NOMO-1 treated with DMSO at 0.1 percent for 48 hours (cell line): Measurements from ENCODE around the gene SPAG16.
"Not testable (repeated sequence)": the region's sequence is repeated elsewhere in the genome, so short reads cannot be mapped to it uniquely, and the experiment has no call there.

ENCODE experiments used
- DNase-seq: peaks from one replicate; lab custom pipeline; 2025; ENCODE audit not compliant: unreplicated experiment; lab: John Stamatoyannopoulos, UW

The SPAG16 gene

DNA sequence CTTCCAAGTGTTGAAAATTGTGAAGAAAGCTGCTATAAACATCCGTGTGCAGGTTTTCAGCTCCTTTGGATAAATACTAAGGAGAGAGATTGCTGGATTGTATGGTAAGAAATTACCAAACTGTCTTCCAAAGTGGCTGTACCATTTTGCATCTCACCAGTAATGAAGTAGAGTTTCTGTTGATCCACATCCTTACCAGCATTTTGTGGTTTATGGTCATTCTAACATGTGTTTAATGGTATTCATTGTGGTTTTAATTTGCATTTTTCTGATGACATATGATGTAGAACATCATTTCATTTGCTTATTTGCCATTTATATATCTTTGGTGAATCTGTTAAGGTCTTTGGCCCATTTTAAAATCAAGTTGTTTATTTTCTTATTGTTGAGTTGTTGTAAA is 260.7 kb downstream of the SPAG16 start:
- DNase-seq: no peak

DNA sequence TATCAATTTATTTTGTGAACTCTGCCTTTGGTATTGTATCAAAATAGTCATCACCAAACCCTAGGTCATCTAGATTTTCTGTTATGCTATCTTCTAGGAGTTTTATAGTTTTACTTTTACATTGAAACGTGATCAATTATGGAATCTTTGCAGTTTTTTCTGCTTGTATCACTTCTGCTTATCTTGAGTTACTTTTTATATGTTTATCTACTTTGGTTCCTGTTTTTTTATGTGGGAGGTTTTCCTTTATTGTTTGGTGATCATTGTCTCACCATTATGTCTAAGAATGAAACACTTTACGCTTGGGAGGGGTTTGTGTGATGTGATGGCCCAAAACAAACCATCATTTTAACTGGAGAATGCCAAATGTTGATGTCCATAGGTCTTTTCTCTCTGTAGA is 261.2 kb downstream of the SPAG16 start:
- DNase-seq: peak; percentile 27

DNA sequence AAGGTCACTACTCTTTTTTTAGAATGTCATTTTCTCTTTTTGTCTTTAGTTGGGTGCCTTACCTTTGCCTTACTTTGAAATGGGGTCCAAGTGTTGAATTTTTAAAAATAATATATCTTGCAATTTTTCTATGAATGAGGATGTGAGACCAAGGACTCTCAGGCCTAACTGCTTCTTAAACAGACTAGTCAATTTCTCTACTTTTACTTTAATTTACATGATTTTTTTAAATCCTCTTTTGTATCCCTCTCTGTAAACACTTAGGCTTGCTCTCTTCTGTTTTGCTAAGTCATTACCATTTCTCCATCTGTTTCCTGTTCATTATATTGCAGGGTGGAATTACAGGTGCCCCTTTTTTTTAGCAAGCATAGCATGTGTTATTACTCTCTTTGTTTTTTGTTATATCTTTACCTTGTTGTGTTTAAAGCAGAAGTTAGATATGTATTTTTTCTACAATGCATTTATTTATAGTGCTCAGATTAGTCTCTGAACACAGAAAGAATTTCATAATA is 261.8 kb downstream of the SPAG16 start:
- no peak for DNase-seq

DNA sequence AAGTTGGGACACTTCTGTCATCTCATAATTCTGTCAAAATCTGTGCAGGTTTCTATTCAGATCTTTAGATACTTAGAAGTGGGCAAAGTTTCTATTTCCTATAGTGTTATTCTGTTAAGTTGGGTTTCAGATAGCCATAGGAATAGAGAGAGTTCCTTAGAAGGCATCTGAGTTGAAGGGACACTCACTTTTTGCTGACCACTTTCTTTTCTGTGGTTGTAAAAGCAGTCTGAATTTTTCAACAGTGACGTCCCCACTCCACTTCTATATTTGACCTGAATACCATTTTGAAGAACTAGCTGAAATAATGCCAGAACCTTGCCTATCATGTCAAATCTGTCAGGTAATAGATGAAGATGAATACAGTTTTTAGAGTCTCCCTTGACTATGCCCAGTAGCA is 267.3 kb downstream of the SPAG16 start:
- DNase-seq: no peak

DNA sequence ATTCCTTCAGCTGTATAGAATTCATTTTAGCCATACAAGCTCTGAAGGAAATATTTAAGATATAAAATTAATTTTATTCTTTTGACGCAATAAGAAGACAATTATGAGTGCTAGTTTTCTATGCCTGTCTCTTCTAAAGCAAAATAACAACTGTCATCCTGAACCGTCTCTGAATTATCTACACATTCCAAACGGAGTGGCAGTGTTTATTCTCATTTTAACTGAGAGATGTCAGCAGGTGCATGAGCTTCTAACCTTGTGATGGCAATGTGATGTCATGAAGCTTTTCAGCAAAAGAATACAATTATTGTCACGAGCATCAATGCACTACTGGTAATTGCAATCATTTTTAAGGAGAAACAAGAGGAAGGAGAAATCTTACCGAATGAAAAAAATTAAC is 274.8 kb downstream of the SPAG16 start:
- no peak for DNase-seq

DNA sequence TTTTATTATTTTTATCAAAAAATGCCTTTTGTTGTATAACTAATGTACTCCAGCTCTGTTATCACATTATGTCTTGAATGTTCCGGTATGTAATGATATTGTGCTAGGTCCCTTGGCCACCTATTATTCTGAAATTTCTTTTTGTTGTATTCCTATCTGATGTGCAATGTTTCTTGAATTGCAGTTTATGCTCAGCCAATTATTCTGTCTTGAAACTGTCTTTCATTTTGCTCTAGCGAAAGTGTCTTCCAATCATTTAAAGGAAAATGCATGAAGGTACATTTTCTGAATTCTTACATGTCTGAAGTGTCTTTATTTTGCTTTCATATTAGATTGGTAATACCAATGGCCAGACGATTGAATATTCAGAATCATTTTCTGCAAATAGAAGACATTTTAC is 277.5 kb downstream of the SPAG16 start:
- no peak for DNase-seq

DNA sequence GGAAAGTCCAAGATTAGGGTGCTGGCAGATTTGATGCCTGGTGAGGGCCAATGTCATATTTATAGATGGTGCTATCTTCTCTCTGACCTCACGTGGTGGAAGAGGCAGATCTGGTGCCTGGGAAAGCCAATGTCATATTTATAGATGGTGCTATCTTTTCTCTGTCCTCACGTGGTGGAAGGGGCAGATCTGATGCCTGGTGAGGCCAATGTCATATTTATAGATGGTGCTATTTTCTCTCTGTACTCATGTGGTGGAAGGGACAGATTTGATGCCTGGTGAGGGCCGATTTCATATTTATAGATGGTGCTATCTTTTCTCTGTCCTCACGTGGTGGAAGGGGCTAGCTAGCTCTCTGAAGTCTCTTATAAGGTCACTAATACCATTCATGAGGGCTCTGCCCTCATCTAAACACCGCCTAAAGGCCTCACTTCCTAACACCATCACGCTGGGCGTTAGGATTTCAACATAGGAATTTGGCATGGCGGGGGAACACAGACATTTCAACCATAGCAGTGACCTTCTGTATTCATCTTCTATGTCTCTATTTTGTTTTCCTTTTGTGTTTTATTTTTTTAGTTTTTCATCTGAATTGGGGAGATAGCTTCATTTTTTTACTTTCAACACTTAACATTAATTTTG is 278.4 kb downstream of the SPAG16 start:
- DNase-seq: no peak

DNA sequence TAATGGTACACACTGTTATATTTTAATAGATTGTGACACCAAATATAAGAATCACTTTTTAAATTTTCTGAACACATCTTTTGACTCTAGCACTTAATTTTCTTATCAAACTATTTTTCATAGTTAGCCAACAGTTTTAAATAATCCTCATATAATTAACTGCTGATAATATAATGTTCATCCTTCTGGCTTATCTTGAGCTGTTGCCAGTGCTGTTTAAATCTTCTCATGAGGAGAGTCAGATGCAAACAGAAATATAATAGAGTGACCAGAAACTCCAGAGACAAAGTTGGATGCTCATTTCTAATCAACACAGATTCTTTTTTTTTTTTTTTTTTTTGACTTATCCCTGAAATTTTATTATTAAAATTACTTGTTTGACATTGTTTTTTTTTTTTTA is 282.6 kb downstream of the SPAG16 start:
- no peak for DNase-seq

DNA sequence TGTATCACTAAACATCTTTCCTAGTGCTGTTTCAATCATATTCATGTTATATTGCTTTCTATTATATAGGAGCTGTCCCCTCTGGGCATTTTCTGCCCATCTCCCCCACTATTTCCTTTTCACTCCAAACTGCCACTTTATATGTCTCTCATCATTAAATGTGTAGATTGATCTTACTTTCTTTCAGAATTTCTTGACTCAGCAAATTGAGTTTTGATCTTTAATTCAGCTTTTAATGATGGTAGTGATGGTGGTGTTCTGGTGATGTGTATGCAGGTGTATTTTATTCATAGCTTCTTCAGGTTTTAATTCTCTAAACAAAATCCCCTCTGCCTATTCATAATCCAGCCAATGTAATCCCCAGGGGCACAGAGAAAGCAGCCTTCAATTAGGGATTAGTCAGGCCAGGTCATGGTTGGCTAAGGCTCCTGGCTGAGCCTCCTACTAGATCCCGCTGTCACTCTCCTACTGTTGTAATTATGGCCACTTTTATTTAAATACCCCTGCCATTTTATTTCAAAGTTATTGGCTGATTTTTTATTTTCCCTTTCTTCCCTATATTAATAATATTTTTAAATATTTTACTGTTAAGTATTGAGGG is 325.4 kb downstream of the SPAG16 start:
- DNase-seq: no peak

DNA sequence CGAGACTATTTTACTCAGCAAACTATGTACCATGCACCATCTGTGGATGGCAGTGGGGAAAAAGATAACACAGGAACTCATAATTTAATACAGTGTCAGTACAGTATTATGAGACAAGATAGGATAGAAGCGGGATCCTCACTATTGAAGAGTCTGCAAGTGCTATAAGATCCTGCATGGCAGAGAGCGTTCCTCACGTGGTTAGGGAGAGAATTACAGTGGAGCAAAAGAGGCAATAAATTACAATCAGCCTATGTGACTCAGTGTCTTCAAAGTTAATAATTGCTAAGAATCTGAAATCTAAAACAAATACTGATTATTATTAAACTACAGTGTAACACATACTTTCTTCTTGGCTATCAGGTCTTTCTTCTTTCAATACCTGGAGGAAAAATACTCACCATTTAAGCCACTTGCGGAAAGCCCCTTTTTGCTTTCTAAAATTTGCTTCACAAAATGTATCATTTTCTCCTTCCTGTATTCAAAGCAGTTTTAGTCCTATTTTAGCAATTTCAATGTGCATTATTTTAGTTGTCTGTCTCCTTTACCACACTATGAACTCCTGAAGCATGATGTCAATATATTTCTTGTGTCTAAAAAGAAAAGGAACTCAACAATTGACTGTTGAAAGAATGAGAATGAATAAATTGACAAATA is 342.9 kb downstream of the SPAG16 start:
- no peak for DNase-seq

DNA sequence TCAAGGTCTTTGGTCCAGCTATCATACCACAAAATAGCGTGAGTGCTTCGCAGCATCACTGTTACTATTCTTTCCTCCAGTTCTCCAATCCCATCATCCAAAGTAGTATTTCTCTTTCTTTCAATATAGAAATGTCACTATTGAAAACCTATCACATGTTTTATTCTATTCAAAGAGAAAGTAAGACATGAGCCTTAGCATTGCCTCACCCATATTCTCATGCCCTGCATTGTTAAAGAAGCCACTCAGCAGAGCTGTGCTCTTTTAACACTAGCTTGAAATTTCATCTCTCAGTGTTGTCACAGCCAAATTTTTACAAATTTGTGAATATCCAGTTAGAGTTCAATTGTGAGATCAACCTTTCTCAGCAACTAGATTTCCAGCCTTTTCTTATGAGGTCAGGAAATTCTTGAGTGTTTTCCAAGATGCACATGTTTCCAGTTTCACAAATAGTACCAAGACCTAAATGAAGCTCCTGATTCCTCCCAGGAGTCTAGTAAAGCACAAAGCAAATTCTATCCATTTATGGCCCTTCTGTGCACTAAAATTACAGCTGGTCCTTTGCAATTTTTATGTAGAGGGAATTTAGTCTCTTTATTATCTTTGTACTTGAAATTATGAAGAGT is 343.7 kb downstream of the SPAG16 start:
- no peak for DNase-seq

DNA sequence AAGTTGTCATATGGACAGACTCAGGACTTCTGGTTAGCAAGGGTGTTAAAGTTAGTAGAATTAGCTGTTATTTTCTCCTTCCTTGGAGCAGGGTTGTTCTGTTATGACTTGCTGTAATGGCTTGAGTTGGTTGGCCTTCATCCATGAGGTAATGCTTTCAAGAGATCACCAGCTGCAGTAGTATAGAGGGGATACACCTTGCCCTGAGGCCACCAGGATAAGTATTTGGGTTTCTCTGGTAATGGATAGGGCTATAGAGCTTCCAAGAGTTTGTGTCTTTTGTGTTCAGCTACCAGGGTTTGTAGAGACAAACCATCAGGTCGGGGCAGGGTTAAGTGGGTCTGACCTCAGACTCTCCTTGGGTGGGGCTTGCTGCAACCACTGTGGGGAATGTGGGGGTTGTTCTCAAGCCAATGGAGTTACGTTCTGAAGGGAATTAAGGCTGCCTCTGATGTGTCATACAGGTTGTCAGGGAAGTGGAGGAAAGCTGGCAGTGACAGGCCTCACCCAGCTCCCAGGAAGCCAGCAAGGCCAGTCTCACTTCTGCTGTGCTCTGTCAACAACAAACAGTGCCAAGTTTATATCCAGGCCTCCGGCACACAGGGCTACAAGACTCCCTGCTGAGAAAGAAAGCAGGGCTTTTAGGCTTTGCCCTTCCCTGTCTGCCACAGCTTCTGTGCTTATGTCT is 356.6 kb downstream of the SPAG16 start:
- DNase-seq: no peak

DNA sequence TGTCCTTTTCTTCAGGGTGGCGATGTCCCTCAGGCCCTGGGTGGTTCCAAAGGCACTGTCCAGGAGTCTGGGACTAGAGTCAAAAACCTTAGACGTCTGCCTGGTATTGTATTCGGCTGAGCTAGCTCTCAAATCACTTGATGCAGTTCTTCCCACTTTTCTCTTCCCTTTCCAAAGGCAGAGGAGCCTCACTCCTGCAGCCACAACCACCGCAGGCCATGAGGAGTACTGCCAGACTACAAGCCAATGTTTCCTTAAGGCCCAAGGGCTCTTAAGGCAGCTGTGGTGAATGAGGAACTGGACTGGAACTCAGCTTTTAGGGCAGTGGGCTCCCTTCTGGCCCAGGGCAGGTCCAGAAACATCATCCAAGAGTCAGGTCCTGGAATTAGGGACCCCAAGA is 360.7 kb downstream of the SPAG16 start:
- no peak for DNase-seq

DNA sequence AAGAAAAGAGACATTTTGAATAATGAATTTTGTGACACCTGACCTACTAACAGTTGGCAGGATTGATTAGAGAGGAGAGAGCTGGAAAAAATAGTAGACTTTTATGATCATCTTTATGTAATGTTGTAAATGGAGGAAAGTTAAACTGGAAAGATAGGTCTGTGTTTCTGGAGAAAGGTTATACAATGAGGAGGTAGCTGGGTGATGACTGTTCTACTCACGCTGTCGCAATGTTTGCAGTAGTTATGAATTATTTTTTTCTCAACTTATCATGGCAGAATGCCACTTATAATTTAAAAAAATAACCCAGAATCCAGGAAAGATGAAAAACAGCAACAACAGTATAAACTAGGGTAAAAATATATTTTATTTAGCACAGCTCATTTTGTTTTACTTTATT is 364.9 kb downstream of the SPAG16 start:
- no peak for DNase-seq

DNA sequence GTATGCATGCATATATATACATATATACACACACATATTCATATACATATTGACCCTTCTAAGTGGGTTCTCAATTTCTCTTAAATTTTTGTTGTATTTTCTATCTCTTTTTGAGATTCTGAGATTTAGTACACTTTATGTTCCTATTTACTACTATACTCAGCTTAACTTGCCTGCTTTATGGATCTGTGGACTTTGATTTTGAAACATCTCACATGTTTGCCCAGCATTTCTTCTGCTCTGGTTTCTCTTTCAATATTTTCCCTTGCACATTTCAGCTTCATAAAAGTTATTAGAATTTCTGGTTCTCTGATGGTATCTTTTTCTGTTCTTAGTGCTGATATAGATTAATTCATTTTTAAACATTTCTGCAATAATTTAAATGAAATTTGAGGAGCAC is 380.6 kb downstream of the SPAG16 start:
- DNase-seq: no peak

DNA sequence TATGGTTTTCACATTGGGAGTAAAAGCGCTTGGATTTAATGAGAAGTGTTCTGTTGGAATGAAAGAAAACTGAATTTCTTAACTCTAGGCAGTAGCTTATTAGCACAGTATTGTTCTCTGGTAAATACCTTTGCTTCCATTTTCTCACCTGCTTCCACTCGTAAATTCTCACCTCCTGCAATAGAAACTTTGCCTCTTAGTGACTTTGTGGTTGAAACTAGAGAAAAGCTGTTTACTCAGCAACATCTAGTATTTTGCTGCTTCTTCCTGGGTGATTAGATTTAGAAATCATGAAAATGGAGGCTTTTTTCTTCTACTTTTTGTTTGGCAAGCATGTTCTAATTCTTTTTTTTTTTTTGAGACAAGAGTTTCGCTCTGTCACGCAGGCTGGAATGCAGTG is 385.4 kb downstream of the SPAG16 start:
- no peak for DNase-seq

DNA sequence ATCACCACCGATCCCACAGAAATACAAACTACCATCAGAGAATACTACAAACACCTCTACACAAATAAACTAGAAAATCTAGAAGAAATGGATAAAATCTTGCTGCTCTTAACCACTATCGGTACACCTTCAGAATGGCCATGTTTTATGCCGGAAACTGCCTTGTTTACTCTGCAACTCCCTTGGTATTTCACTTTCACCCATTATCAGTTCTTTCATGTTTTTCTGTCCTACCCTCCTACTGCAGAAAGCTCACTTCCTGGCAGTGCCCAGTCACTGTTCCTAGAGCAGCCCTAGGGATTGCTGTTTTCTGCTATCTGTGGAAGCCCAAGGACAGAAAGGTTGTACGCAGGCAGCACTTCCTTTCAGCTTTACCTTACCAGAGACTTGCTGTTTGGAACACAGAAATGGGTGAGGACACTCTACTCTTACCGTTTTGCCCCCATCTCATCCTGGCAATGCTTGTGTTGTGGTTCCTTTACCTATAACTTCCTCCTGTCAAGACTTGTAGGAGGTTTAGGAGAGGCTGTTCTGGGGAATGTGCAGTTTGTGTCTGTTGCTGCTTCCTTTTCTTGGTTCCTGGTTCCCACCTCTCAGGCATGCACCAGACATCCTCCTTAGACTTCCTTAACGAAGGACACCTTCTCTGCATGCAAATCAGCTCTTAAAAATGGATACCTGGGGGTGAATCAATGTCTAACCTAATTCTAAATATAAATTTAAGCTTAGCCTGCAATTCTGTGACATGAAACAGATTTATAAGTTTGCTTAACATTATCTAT is 394.4 kb downstream of the SPAG16 start:
- DNase-seq: no peak

DNA sequence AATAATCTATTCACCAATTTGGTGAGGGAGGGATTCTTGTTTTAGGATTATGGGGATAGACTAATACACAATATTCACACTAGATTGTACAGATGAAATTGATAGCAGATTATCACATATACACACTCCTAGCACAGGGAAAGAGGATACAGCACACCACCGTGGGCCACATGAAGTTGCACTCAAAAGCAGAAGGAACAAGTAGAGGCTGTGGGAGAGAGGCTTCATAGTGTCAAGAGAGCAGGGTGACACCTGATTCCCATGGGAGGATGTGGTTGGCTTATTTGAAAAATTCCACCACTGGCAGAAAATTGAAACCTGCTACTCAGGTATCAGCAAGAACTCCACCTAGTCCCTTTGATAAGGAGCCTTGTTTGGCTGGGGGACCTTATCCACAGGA is 395.6 kb downstream of the SPAG16 start:
- no peak for DNase-seq

DNA sequence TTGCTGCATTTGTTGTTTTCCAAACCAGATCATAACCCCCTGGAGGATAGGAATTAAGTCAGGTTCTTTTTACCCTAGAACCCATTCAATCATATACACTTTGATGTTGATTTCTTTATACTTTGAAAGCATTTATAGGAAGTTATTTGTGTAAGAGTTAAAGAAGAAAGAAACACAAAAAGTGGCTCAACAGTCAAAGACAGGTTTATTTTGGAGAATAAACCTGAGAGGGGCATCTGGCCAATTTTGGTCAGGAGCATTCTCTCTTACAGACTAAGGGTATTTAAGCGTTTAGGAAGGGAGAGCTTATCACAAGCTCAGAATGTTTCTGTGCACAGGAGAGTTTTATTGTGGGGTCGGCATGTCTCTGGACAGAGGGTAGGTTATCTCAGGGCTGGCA is 398.0 kb downstream of the SPAG16 start:
- DNase-seq: no peak

DNA sequence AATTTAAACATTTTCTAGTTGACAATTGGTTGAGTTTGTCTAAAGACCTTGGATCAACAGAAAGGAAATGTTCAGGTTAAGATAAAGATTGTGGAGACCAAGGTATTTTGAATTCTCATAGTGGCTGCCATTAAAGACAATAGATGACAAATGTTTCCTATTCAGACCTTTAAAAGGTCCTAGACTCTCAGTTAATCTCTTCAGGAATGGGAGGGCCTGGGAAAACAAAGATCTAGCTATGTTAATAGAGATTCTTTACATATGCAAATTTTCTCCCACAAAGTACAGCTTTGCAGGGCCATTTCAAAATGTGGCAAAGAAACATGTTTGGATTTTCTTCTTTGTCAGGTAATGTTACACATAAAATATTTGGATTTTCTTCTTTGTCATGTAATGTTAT is 403.9 kb downstream of the SPAG16 start:
- DNase-seq: no peak

DNA sequence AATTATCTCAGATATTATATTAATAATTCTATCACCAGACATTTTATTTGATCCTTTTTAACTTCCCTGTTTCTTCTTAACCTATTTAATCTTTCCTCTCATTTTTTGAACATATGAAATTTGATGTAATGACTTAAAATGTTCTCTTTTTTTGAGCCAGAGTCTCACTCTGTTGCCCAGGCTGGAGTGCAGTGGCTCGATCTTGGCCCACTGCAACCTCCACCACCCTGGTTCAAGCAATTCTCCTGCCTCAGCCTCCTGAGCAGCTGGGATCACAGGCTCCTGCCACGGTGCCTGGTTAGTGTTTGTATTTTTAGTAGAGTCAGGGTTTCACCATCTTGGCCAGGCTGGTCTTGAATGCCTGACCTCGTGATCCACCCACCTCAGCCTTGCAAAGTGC is 404.6 kb downstream of the SPAG16 start:
- DNase-seq: not testable (repeated sequence)
